Measurements from ENCODE around the gene SLC38A10. TPM values are rescaled to one million over a fixed set of nuclear protein-coding genes. Genes with fewer than 3 reads are reported as not detected.

Gene SLC38A10
- total RNA-seq, 1 experiment from 2014 or later: 43.8 TPM

- no peak overlapping the region for H3T11ph ChIP-seq (ENCODE audit: low read length)
- no peak overlapping the region for H2BK120ac ChIP-seq (ENCODE audit: low read depth, low read length, poor library complexity, severe bottlenecking)
- no peak for DNase-seq
- no peak overlapping the region for H2BK20ac ChIP-seq (ENCODE audit: low read depth, low read length, poor library complexity, severe bottlenecking)
- H3K4ac ChIP-seq (ENCODE audit: low read depth, low read length): no peak overlapping the region
- TF ChIP-seq CTCF (conservative IDR thresholded peaks at IDR 0.05): no peak
- no peak overlapping the region for H3K27ac ChIP-seq (ENCODE audit: insufficient read length, low read depth, low read length)
- no peaks in the 10 kb centered on the region for H4K20me1 ChIP-seq (ENCODE audit: control insufficient read depth, insufficient read depth, insufficient read length)
- no peak overlapping the region for H3K9ac ChIP-seq (ENCODE audit: extremely low read depth, insufficient read length, low read length)
- Mint-ChIP-seq H3K4me1 (peaks cover 5 to 6% of the 10 kb centered on the region in 2 experiments; a peak in 3 of 4 replicates), H3K9me3 (no peaks in the 10 kb centered on the region), H3K27ac (no peak overlapping the region), H3K36me3 (ENCODE audit: insufficient read depth in 1 of 3, low read depth in 3 of 3) (peaks cover 0 to 42% (median 11%) of the 10 kb centered on the region in 3 experiments; a peak in 5 of 7 replicates), H3K27me3 (ENCODE audit: low read depth) (no peaks in the 10 kb centered on the region), H3K4me3 (no peak overlapping the region)
- no peaks in the 10 kb centered on the region for H3K9me3 ChIP-seq (ENCODE audit: control insufficient read depth, low read depth, low read length)
- no peaks in the 10 kb centered on the region for H3K27me3 ChIP-seq (ENCODE audit: insufficient read depth, low read length)
- no peaks in the 10 kb centered on the region for H3K79me1 ChIP-seq (ENCODE audit: insufficient read depth, low read depth, low read length, poor library complexity, severe bottlenecking)
- H3K4me2 ChIP-seq (ENCODE audit: insufficient read depth, insufficient read length, low read length): no peak overlapping the region
- H2BK12ac ChIP-seq (ENCODE audit: insufficient read length, low read depth, low read length): no peak overlapping the region
- H3K56ac ChIP-seq (ENCODE audit: insufficient read length, low read depth, low read length): no peak overlapping the region
- H3K79me2 ChIP-seq (ENCODE audit: insufficient read depth, low read length): no peaks in the 10 kb centered on the region; the same call in 1 of the 2 replicates
- no peak overlapping the region for H4K8ac ChIP-seq (replicated peaks; ENCODE audit: insufficient read length, low read depth, low read length)
- H4K91ac ChIP-seq (ENCODE audit: insufficient read length, low read depth, low read length): no peak overlapping the region
- H3K23ac ChIP-seq (ENCODE audit: insufficient read length, low read depth, low read length): no peak overlapping the region
- no peak overlapping the region for H2AFZ ChIP-seq (ENCODE audit: low read length)
- no CpG with 5 or more reads among the region's 4 CpGs for WGBS (ENCODE audit: extremely low coverage, insufficient read length, low lambda C conversion rate)
- no peak overlapping the region for H2AK5ac ChIP-seq (ENCODE audit: insufficient read length, low read length)
- no peak overlapping the region for H3K14ac ChIP-seq (ENCODE audit: insufficient read depth, low read length)
- H3K4me1 ChIP-seq (ENCODE audit: insufficient read depth, low read length): no peaks in the 10 kb centered on the region
- no peak overlapping the region for H2BK15ac ChIP-seq (ENCODE audit: low read depth, low read length)
- no peaks in the 10 kb centered on the region for H3K23me2 ChIP-seq (ENCODE audit: insufficient read length, low read depth, low read length, poor library complexity, severe bottlenecking)
- no peak overlapping the region for H3K18ac ChIP-seq (ENCODE audit: insufficient read length, low read depth, low read length)
- no peak overlapping the region for H2BK5ac ChIP-seq (ENCODE audit: insufficient read length, low read length)
- H4K5ac ChIP-seq (ENCODE audit: insufficient read length, low read depth, low read length): no peak overlapping the region
Measured at GRCh38 chr17:81206166-81206565, 88.9 kb downstream of the SLC38A10 start.

Data from H9 (cell line).